Measurements from ENCODE around the gene OAS3. TPM values are rescaled to one million over a fixed set of nuclear protein-coding genes. Genes with fewer than 3 reads are reported as not detected.

OAS3 gene
- total and polyA plus RNA-seq, 9 of the 15 experiments (the other 6 are each of a cell fraction or from before 2014, with no cell fraction given) = 0.21 to 2.0 (median 0.83) TPM

DNA sequence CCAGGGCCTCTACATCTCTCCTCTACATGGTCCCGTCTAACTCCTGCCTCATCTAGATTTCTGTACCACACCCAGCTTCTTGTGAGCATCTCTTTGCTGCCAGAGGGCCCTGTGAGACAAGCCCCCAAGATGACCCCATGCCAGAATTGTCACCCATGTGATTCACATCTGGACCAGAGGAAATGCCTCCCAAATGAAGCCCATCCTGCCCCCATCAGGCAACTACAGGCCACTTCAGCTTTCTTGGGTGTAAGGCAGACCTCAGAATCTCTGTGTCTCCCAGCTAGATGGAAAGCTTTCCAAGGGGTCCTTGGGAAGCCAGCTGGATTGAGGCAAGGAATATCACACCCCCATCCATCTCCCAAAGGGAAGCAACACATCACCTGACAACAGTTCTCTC is 9.3 kb upstream of the OAS3 start:
- no peaks in the 10 kb centered on the region for H3K9me1 ChIP-seq (ENCODE audit: control insufficient read depth, insufficient read depth, low read length)
- no peaks in the 10 kb centered on the region for H3K4me1 ChIP-seq (replicated peaks in 1 of 2; ENCODE audit: control insufficient read depth in 2 of 2, insufficient read depth in 2 of 2, low read length in 2 of 2)
- no peaks in the 10 kb centered on the region for H3K27me3 ChIP-seq (ENCODE audit: control insufficient read depth in 2 of 2, insufficient read depth in 2 of 2, low read length in 2 of 2)
- POLR2A ChIA-PET = interaction anchor here (0.7 kb wide), 1 partner anchor 37 kb away, joined by 5 read pairs; no protein-coding TSS in a partner anchor
- no peaks in the 10 kb centered on the region for H3K36me3 ChIP-seq (ENCODE audit: control insufficient read depth, insufficient read depth, low read length)
- no peak overlapping the region for H3K4me2 ChIP-seq (ENCODE audit: insufficient read depth, low read length)
- CTCF ChIA-PET (ENCODE audit: low intra/inter-chr PET ratio) = no interaction called here
- in situ Hi-C loops (cut with MboI) (no loop called here), intact Hi-C loops (cut with micrococcal nuclease) (no loop called here)
- no peak overlapping the region for H3K9ac ChIP-seq (ENCODE audit: insufficient read depth in 1 of 2, low read depth in 2 of 2, low read length in 2 of 2)
- 0% methylated on average over 1 of the region's 1 CpG for WGBS (ENCODE audit: insufficient coverage, low coverage, missing lambda C conversion rate)
- H2AFZ ChIP-seq (ENCODE audit: low read depth, low read length) = no peak overlapping the region
- H3K4me3 ChIP-seq = no peak overlapping the region
- H3K27ac ChIP-seq (ENCODE audit: extremely low read depth, low read depth, low read length) = no peak overlapping the region
- DNase-seq (ENCODE audit: extremely low read depth in 1 of 4, low spot score in 3 of 4) = no peak
- TF ChIP-seq, protein P1, sequence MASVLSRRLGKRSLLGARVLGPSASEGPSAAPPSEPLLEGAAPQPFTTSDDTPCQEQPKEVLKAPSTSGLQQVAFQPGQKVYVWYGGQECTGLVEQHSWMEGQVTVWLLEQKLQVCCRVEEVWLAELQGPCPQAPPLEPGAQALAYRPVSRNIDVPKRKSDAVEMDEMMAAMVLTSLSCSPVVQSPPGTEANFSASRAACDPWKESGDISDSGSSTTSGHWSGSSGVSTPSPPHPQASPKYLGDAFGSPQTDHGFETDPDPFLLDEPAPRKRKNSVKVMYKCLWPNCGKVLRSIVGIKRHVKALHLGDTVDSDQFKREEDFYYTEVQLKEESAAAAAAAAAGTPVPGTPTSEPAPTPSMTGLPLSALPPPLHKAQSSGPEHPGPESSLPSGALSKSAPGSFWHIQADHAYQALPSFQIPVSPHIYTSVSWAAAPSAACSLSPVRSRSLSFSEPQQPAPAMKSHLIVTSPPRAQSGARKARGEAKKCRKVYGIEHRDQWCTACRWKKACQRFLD (CRISPR knock-in tag; IDR thresholded peaks at IDR 0.05) = no peak
- TF ChIP-seq, protein P2, sequence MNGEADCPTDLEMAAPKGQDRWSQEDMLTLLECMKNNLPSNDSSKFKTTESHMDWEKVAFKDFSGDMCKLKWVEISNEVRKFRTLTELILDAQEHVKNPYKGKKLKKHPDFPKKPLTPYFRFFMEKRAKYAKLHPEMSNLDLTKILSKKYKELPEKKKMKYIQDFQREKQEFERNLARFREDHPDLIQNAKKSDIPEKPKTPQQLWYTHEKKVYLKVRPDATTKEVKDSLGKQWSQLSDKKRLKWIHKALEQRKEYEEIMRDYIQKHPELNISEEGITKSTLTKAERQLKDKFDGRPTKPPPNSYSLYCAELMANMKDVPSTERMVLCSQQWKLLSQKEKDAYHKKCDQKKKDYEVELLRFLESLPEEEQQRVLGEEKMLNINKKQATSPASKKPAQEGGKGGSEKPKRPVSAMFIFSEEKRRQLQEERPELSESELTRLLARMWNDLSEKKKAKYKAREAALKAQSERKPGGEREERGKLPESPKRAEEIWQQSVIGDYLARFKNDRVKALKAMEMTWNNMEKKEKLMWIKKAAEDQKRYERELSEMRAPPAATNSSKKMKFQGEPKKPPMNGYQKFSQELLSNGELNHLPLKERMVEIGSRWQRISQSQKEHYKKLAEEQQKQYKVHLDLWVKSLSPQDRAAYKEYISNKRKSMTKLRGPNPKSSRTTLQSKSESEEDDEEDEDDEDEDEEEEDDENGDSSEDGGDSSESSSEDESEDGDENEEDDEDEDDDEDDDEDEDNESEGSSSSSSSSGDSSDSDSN (IDR thresholded peaks at IDR 0.05; ENCODE audit: borderline replicate concordance in 1 of 2, low read depth in 2 of 2, low read length in 2 of 2) = no peak
- TF ChIP-seq RCOR1 (IDR thresholded peaks at IDR 0.05; ENCODE audit: borderline replicate concordance in 1 of 2, low read depth in 2 of 2, low read length in 2 of 2) = no peak
- TF ChIP-seq, protein P3, sequence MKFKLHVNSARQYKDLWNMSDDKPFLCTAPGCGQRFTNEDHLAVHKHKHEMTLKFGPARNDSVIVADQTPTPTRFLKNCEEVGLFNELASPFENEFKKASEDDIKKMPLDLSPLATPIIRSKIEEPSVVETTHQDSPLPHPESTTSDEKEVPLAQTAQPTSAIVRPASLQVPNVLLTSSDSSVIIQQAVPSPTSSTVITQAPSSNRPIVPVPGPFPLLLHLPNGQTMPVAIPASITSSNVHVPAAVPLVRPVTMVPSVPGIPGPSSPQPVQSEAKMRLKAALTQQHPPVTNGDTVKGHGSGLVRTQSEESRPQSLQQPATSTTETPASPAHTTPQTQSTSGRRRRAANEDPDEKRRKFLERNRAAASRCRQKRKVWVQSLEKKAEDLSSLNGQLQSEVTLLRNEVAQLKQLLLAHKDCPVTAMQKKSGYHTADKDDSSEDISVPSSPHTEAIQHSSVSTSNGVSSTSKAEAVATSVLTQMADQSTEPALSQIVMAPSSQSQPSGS (CRISPR knock-in tag; IDR thresholded peaks at IDR 0.05) = no peak
- TF ChIP-seq SREBF1 (IDR thresholded peaks at IDR 0.05; ENCODE audit: borderline replicate concordance, low read depth, low read length) = no peak
- TF ChIP-seq RNF2 (IDR thresholded peaks at IDR 0.05) = no peak
- no peak for TF ChIP-seq HLTF (IDR thresholded peaks at IDR 0.05)
- TF ChIP-seq, protein P4, sequence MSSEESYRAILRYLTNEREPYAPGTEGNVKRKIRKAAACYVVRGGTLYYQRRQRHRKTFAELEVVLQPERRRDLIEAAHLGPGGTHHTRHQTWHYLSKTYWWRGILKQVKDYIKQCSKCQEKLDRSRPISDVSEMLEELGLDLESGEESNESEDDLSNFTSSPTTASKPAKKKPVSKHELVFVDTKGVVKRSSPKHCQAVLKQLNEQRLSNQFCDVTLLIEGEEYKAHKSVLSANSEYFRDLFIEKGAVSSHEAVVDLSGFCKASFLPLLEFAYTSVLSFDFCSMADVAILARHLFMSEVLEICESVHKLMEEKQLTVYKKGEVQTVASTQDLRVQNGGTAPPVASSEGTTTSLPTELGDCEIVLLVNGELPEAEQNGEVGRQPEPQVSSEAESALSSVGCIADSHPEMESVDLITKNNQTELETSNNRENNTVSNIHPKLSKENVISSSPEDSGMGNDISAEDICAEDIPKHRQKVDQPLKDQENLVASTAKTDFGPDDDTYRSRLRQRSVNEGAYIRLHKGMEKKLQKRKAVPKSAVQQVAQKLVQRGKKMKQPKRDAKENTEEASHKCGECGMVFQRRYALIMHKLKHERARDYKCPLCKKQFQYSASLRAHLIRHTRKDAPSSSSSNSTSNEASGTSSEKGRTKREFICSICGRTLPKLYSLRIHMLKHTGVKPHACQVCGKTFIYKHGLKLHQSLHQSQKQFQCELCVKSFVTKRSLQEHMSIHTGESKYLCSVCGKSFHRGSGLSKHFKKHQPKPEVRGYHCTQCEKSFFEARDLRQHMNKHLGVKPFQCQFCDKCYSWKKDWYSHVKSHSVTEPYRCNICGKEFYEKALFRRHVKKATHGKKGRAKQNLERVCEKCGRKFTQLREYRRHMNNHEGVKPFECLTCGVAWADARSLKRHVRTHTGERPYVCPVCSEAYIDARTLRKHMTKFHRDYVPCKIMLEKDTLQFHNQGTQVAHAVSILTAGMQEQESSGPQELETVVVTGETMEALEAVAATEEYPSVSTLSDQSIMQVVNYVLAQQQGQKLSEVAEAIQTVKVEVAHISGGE (CRISPR knock-in tag; IDR thresholded peaks at IDR 0.05) = no peak
- H4K20me1 ChIP-seq (replicated peaks; ENCODE audit: control insufficient read depth, insufficient read depth, low read length) = no peaks in the 10 kb centered on the region
- no peak for FAIRE-seq
- no peak for ATAC-seq
- no peaks in the 10 kb centered on the region for H3K79me2 ChIP-seq (ENCODE audit: control insufficient read depth, insufficient read depth, low read length)
- no peaks in the 10 kb centered on the region; the same call in 1 of the 2 replicates for H3K9me3 ChIP-seq (replicated peaks; ENCODE audit: control insufficient read depth, insufficient read depth, low read depth, low read length)
- BruUV-seq (replicated peaks) = no TSS peak
